ENCODE measurements around the gene PLEKHG3.
"Not testable (repeated sequence)": the region's sequence is repeated elsewhere in the genome, so short reads cannot be mapped to it uniquely, and the experiment has no call there.

Gene PLEKHG3

DNA sequence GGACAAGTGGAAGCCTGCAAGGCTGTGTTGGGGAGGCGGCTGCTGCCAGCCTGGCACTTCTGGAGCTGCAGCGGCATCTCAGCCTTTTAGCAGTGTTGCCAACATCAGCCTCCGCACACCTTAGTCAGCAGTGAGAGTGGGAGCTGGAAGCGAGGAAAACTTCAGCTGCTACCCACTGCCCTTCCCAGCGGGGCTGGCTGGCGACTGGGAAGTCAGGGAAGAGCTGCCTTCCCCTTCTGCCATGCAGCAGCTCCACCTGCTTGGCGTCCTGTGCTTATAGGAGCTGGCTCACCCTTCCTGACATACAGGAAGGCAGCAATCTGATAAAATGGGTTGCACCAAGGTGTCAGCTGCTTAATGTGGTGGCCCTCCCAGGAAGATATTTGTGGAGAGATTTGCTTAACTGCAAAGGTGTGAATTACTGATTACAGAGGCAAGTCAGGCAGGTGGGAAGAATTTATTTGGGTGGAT lies 15.4 kb upstream of the PLEKHG3 start:
- DNase-seq: no peak

DNA sequence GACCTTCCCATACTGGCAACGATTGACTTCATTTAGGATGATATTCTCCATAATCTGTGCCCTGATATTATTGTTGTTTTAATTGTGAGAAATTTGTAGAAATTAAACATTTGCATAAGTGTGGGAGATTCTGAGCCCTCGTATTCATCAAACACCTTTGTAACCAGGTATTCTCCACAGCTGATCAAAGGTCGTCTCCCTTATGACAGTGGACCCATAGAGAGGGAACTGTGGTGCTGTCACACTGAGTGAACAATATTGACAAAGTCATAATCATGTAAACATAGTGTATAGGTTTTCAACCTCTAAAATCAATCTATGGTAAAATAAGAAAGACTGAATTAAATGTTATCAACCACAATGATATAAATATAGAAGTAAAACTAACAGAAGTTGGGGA lies 14.9 kb upstream of the PLEKHG3 start:
- no peak for DNase-seq

DNA sequence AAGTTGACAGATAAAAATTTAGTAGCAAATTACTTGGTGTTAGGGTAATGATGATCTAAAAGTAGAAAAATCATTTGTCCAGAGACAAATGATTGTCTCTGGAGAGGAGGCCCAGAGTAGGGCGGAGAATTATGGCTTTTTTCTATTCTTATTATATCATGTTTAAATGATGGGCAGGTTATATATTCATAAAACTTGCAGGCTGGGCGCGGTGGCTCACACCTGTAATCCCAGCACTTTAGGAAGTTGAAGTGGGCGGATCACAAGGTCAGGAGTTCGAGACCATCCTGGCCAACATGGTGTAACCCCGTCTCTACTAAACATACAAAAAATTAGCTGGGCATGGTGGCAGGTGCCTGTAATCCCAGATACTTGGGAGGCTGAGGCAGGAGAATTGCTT lies 13.6 kb upstream of the PLEKHG3 start:
- DNase-seq: not testable (repeated sequence)

DNA sequence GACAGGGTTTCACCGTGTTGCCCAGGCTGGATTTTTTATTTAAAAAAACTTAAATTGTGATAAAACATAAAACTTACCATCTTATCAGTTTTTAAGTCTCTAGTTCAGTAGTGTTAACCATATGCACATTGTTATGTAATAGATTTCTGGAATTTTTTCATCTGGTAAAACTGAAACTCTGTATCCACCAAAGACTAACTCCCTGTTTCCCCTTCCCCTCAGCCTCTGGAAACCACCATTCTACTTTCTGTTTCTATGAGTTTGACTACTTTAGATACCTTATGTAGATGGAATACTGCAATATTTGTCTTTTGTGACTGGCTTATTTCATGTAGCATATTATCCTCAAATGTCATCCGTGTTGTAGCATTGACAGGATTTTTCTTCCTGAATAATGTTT lies 12.8 kb upstream of the PLEKHG3 start:
- DNase-seq: no peak

DNA sequence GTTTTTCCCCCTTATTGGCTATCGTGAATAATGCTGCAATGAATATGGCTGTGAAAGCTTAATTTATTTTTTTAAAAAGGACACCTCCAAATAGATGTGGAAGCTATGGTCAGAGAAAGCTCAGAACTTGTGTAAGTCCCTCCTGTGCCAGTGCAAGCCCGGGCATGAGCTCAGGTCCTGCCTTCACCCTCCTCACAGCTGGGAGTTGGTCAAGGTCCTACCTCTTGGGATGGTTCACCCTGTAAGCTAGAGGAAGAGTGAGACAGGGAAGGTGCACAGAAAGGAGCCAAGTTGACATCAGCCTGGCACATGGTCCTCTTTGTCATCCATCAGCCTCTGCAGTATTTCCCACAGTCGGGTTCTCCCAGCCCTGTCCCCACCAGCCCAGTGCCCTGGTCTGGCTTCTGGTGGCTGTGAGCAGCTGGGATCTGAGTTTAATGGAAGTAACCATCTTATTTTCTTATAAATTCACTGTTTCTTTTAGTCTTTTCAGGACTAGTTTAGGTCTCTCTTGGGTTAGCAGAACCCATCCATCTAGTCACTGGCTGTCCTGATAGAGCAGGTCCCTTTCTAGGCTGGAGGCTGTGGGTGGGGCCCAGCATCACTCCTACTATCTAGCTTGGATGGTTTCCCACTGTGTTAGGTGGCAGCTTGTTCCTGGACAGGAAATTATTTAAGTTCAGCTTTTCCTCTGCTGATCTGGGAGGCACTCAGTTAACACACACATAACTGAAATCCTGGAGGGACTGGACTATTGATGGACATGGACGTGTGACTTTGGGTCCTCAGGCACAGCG lies 11.8 kb upstream of the PLEKHG3 start:
- DNase-seq: no peak

DNA sequence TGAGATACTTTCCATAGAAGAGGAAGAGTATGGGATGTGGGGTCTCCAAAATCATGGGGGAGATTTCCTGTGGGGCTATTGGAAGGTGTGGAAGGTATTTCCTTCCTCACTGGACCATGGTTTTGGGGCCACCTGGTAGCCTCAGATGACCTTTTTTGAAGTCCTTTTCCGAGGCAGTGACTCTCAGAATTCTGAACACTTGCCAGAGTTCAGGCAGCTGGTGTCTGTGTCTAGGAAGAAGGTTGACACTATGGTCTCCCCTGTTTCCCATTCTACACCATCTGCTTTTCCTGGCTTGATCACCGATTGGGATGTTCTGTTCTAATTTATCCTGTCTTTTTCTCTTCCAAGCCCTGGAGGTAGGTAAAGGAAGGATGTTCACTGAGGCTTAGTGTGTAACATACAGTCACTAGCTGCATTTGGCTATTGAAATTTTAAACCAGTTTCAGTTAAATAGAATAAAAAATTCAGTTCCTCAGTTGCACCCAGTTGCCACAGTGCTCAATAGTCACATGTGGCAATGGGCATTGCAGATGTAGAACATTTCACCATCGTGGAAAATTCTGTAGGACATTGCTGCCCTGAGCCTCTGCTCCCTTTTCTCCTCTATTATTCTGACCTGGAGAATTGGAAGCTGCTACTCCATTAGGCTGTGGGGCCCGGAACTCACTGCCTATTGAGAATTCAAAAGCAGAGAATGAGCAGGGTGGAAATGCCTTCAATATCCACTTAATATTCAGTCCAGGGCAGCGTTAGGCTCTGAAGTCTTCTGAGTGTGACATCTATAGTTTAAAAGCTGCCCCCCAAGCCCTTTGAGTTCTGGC lies 11.0 kb upstream of the PLEKHG3 start:
- DNase-seq: peak; percentile 47

DNA sequence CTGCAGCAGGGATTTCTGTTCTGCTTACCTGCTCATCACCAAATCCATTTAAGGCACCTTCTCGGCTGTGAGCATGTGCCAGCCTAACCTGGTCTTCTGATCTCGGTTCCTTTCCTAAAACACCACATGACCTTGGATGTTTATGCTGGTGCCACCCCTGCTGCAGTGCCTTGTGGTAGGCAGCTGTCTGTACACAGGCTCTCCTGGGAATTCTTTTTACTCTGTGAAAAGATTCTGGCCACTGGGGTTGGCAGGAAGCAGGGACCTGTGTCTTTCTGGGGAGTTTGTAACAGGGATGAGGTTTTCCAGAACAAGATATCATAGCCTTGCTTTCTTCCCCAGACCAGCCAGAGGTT lies 10.4 kb upstream of the PLEKHG3 start:
- peak; percentile 78 for DNase-seq

DNA sequence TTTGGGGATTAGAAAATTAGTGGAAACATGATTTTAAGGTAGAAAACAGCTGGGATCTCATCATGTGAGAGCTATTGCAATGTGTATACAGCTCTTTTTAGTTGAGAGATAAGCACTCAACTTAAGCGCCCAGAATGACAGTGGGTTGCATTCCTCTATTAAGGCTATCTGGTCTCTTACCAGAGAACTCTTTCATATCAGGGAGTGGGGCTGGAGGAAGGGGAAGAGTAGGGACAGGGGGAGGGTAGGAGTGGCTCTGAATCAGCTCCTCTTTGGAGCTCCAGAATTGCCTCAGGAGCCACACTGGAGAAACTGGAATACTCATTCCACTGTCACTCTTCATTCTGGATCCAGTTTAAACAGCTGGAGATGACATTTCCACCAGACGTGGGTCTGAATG lies 9.2 kb upstream of the PLEKHG3 start:
- no peak for DNase-seq

DNA sequence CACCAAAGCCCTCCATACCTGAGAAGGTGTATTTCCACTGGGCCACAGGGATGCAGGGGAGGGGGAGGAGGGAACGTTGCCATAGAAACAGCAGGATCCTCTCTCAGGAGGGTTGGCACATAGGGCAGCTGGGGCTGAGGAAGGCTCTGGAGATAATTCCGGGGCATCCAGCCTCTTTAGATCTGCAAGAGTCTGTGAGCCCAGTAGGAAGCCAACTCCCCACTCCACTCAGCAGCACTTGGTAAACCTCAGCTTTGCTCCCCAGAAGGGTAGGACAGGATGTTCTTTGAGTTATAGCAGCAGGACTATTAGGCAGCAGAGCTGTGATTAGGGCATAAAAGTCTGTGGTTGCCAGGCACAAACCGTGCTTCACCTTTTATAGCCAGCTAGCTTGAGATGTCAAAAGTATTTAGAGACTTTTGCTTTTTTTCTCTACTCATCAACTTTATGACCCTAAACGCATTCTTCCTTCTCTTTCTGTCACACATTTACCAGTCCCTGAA lies 7.8 kb upstream of the PLEKHG3 start:
- no peak for DNase-seq

DNA sequence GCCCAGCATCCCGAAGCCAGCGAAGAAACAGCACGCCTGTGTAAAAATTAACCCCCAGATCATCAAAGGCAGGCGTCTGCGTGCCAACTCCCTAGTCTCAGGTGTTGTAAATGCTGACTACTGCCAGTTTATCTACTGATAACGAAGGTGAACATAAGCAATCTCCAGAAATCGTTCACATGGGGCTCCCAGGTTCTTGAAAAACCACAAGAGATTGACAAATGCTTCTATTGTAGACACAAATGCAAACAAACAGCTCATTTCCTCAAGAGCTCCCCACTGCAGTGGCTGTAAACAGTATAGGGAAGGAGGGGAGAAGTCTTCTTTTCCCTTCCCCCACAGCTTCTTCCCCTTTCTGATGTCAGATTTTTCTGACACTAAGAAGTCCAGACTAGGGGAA lies 5.3 kb upstream of the PLEKHG3 start:
- DNase-seq: no peak

DNA sequence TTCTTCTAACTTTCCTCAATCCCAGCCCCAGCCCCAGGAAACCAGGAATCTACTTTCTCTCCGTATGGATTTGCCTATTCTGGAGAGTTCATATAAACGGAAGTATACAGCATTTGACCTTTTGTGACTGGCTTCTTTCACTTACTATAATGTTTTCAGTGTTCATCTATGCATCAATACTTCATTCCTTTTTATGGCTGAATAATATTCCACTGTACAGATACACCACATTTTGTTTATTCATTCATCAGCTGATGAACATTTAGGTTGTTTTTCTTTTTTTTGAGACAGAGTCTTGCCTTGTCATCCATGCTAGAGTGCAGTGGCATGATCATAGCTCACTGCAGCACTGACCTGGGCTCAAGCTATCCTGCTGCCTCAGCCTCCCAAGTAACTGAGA lies 3.9 kb upstream of the PLEKHG3 start:
- no peak for DNase-seq

DNA sequence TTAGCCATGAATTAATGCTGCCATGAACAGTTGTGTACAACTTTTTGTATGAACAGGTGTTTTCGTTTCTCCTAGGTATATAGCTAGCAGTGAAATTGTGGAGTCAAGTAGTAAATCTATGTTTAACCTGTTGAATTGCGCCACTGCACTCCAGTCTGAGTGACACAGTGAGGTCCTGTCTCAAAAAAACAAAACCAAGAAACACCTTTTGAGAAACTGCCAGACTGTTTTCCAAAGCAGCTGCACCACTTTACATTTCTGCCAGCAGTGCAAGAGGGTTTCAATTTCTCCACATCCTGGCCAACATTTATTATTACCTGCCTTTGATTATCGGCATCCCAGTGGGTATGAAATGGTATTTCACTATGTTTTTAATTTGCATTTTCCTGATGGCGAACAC lies 3.3 kb upstream of the PLEKHG3 start:
- DNase-seq: no peak

DNA sequence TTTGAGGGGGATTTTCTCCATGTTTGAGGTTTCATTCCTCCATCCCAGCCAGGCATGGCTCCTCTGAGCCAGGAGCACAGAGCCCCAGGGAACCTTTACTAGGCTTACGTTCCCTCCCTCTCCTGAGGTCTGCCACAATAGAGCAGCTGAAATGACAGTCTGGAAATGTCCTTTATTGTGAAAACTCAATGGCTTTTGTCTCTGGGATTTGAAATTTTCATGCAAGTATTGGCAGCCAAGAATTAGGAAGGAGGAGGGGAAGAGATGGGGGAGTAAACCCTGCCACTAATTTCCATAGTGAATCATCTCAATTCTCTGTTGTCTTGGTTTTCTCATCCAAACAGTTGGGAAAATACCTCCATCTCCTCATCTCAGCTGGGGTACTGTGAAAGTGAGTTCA lies 2.6 kb upstream of the PLEKHG3 start:
- DNase-seq: no peak

DNA sequence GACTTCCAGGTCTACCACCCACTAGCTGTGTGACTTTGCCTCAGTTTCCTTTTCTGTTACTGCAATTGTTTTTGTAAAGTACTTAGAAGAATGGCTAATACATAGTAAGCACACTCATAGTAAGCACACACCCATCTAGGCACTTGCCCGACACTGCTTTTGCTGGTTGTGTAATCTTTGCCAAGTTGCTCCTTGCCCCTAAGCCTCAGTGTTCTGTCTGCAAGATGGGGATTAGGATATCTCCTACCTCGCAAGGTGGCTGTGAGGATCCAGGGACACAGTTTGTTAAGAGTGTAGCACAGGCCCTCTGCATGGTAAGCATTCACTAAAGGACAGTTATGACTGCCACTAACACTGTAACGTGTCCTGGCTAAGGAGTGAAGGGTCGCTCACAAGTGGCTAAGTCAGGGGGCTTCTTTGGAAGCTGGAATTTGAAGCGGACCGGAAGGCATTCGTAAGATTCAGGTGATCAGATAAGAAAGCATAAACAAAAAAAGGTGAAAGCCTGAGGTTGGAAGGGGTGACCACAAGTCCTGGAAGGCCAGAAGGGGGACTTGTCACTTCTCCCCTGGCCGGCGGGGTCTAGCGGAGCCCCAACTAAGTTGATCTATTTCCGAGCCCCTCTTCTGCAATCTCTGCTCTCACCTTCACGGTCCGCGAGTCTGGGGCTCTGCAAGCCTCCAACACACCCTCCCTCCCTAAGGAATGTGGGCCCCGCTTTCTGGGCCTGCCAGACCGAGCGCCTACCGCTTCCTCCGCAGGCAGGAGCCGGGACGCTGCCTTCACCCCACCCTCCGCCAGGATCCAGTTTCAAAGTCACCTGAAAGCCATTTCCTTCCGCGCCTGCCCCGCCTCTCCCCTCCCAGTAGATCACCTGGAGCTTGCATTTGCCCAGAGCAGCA lies 1.5 kb upstream of the PLEKHG3 start:
- peak; percentile 73 for DNase-seq

DNA sequence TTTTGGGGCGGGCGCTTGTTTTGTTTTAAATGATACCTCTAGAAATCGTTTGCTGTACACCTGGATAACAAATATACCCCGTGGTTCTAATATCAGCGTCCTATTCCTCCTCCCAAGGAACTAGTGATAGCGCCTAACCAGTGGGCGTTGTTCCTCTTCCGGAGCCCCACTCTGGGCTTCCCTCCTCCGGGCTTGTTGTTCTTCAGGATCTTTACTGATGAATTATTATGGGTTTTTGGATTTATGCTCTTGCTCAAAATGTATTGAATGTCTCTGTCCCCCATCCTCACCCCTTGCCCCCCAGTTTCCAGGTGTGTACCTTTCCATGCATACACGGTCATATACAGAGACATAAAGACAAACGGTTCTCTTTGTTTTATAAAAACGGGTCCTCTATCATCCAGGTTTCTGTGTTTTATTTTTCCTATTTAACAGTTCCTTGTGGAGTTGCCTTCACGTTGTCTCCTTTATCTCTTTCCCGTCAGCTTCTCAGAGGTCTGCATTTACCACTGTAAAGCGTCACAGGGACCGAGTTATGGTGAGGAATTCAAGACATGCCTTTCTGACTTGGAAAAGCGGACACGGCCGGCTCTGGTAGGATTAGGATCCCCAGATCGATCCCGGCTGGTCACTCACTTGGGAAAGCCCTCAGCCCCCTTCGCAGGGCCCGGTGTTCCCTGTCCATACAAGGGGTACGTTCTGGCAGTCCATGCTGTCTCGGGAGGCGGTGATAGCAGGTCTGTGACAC lies 655 bp upstream of the PLEKHG3 start:
- no peak for DNase-seq

DNA sequence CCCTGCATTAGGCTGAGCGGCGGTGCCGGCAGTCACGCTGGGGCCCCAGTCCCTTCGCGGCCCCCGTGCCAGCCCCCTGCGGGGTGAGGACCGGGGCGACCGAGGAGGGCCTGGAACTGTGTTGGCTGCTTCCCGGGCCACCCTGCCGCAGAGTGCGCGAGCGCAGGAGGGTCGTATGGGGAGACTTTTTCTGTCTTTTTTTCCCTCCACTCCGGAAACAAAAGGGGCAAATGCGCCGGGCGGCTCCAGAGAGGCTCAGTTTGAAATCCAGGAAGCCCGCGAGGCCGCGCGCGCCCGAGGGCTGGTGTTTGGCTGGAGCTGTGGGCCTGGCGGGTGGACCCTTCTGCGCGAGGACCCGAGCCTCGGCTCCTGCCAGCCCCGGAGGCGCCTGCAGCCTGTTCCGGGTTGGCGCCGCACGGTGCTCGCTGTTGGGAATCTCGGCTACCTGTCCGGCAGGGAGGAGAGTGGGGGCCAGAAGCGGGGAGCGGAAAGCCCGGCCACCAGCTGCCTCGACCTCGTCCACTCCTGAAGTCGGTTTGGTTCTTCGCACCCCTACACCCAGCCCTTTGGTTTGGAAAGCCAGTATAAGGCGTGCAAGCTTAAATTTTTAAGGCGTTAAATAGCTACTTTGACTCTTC lies 638 bp downstream of the PLEKHG3 start:
- DNase-seq: no peak

DNA sequence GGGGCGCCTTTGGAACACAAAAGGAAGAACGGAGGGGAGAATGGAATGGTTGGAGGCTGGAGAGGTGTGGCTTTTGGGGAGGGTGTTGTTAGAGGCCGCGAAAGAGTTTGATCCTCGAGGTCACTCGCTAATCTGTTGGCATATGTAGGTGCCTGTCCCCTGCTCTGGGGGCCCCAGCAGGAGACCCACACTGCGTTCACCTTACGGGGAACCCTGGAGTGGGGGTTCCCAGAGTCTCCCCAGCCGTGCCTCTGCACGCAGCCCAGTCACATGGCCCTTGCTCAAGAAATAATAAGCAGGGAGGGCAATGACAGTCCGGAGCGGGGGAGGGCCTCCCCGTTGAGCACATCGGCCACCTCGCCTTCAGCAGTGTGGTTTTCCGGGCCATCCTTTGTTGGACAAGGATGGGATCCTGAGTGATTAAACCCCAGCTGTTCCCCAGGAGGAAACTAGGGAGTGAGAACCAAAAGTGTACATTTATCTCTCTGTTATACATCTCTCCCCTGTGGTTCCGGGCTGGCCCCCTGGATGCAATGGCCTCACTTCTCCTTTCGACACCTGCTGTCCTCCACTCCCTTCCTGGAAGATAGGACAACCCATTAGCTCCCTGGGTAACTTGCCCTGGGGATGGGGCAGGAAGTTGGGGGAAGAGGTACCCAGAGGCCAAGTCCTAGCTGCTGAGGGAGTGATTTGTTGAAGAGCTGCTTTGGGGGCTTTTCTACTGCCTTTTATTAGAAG lies 1.3 kb downstream of the PLEKHG3 start:
- DNase-seq: no peak

DNA sequence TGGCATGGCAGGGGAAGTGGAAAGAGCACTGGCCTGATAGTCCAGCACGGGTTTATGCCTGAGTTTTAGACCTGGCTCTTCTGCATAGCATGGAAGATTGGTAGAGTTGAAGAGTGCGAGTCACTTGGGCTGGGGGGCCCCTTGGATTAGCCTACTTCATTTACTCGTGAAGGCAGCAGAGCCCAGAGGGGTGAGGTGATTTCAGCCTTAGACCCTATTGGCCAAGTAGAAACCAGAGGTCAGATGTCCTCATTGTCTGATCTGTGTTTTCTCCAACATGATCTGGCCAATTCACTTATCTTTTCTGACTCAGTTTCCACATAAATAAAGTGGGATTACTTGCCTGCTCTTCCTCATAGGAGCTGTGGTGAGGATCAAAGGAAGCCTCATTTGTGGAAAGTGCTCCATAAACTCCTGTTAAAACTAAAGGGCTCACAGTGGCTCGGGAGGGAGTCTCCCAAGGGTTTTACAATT lies 1.9 kb downstream of the PLEKHG3 start:
- DNase-seq: no peak

DNA sequence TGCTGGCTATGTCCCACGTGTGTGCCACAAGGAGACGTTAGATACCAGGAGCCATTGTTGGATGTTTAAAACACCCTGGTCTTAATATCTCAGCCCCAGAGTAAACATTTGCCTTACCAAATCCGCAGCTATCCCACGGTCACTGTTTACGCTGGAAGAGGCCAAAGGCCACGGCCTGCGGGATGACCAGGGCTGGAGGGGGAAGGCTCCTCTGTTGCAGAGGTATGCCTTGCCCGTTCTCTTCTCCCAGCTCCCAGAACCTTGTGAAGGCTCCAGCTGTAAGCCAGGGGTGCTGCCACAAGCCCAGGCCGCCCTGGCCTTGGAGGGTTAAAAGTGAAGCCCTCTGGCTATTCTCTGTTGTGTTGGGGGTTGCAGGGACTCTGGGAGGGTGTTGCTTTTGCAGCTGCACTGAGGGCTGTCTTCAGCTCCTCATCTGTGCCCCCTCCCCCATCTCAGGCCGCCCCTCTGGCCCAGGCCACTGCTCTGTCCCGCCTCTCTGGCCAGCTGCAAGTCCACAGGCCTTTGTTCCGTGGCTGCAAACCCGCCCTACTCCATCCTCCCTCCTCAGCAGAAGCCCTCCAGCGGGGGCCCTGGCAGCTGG lies 2.5 kb downstream of the PLEKHG3 start:
- DNase-seq: no peak

DNA sequence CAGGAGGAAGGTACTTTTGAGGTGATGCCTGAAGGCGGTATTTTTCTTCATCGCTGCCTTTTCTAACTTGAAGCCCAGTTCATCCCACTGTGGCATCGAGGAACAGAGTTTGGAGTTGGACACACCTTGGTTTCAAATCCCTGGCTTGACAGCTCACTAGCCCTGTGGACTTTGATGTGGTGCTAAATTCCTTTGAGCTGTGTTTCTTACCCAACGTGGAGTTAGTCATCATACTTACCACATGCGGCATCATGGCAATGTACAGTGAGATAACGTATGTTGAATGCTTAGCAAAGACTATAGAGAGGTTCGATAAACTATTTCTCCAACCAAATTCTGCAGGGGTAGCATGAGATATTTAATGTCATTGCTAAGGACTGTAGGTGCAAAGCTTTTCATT lies 3.4 kb downstream of the PLEKHG3 start:
- no peak for DNase-seq
